Peyer's patch (tissue), 4 donors: ENCODE data around the gene PLXNA2. TPM values are rescaled to one million over a fixed set of nuclear protein-coding genes. Genes with fewer than 3 reads are reported as not detected.
A peak's percentile ranks its signal among the peaks of the same experiment; 100 is the strongest.

Source experiments
- DNase-seq, 3 donors: peaks; one replicate each; pipeline ENCODE4 v3.0.0-alpha.2; 2017 to 2019
- H3K27ac ChIP-seq, 4 donors: fragments of 200-600 bp; sonication (generic); one replicate each; pipeline ENCODE4 v1.5.1; 2016 to 2019
- H3K27me3 ChIP-seq, 2 donors: fragments of 200-600 bp; sonication (generic); one replicate each; pipeline ENCODE4 v1.5.1; 2019
- H3K36me3 ChIP-seq, 3 donors: fragments of 200-600 bp; sonication (generic); one replicate each; pipeline ENCODE4 v1.5.1; 2016 to 2019
- H3K4me1 ChIP-seq, 4 donors: fragments of 200-600 bp; sonication (generic); one replicate each; pipeline ENCODE4 v1.5.1; 2016 to 2019
- H3K4me3 ChIP-seq, 4 donors: fragments of 200-600 bp; sonication (generic); 1 replicate in 3 of 4; 2 replicates in 1 of 4; pipeline ENCODE4 v1.5.1; 2016 to 2019; ENCODE audit warnings: mild to moderate bottlenecking in 1 of 4
- H3K9me3 ChIP-seq, 4 donors: fragments of 200-600 bp; sonication (generic); one replicate each; pipeline ENCODE4 v1.5.1; 2016 to 2019; ENCODE audit warnings: mild to moderate bottlenecking in 1 of 4
- CTCF ChIP-seq, 6 experiments: fragments of 450-650 bp in 4 of 6; fragments of 200-600 bp in 2 of 6; sonication (generic) in 1 of 6; IDR thresholded peaks; one replicate each; pipeline ENCODE4 v1.5.1; 2017 to 2019; ENCODE audit warnings: antibody characterized with exemption in 6 of 6, mild to moderate bottlenecking in 3 of 6, moderate library complexity in 1 of 6
- POLR2A ChIP-seq, 2 donors: fragments of 450-650 bp; IDR thresholded peaks; one replicate each; pipeline ENCODE4 v1.5.1; 2017; ENCODE audit warnings: antibody characterized with exemption in 2 of 2, mild to moderate bottlenecking in 2 of 2, moderate library complexity in 2 of 2
- total RNA-seq, 4 donors: library from RNA; depleted of rRNA; stranded (reverse); fragments of >200 nt; gene quantifications; one replicate each; pipeline ENCODE4 v1.1.0, GENCODE V29; 2016

The PLXNA2 gene
- total RNA-seq, 4 donors from 2014 or later, result 51.5 to 70.2 (median 62.5) TPM

GRCh38 chr1:208149213-208149612 is 95.0 kb downstream of the PLXNA2 start:
- H3K4me3 ChIP-seq, result no peak overlapping the region
- no peaks in the 10 kb centered on the region for H3K36me3 ChIP-seq
- TF ChIP-seq POLR2A (IDR thresholded peaks at IDR 0.05), result no peak
- no peak for TF ChIP-seq CTCF (IDR thresholded peaks at IDR 0.05)
- peak overlapping the region in 1 of 4 donors; percentile 58 for H3K27ac ChIP-seq
- H3K4me1 ChIP-seq, result peaks cover 0 to 45% (median 5%) of the 10 kb centered on the region in 4 donors
- no peaks in the 10 kb centered on the region for H3K9me3 ChIP-seq
- no peak for DNase-seq
- no peaks in the 10 kb centered on the region for H3K27me3 ChIP-seq

- no peak overlapping the region for H3K27ac ChIP-seq
- TF ChIP-seq POLR2A (IDR thresholded peaks at IDR 0.05), result no peak
- TF ChIP-seq CTCF (IDR thresholded peaks at IDR 0.05), result no peak
- H3K36me3 ChIP-seq, result no peaks in the 10 kb centered on the region
- no peaks in the 10 kb centered on the region for H3K9me3 ChIP-seq
- no peaks in the 10 kb centered on the region for H3K27me3 ChIP-seq
- H3K4me3 ChIP-seq, result no peak overlapping the region
- peaks cover 0 to 37% (median 5%) of the 10 kb centered on the region in 4 donors for H3K4me1 ChIP-seq
- no peak for DNase-seq
Measured at GRCh38 chr1:208148380-208148779, 95.8 kb downstream of the PLXNA2 start.

- no peak overlapping the region for H3K27ac ChIP-seq
- no peak for DNase-seq
- no peak overlapping the region for H3K4me3 ChIP-seq
- peaks cover 0 to 8% (median 0%) of the 10 kb centered on the region in 3 donors for H3K36me3 ChIP-seq
- H3K27me3 ChIP-seq, result no peaks in the 10 kb centered on the region
- peaks cover 0 to 41% (median 5%) of the 10 kb centered on the region in 4 donors for H3K4me1 ChIP-seq
- H3K9me3 ChIP-seq, result no peaks in the 10 kb centered on the region
- TF ChIP-seq POLR2A (IDR thresholded peaks at IDR 0.05), result no peak
- TF ChIP-seq CTCF (IDR thresholded peaks at IDR 0.05), result no peak
Measured at GRCh38 chr1:208146650-208147049, 97.5 kb downstream of the PLXNA2 start.

- no peak for DNase-seq
- no peak overlapping the region for H3K27ac ChIP-seq
- peaks cover 0 to 26% (median 3%) of the 10 kb centered on the region in 4 donors for H3K4me1 ChIP-seq
- H3K9me3 ChIP-seq, result no peaks in the 10 kb centered on the region
- peaks cover 0 to 22% (median 0%) of the 10 kb centered on the region in 3 donors for H3K36me3 ChIP-seq
- H3K4me3 ChIP-seq, result no peak overlapping the region
- no peak for TF ChIP-seq POLR2A (IDR thresholded peaks at IDR 0.05)
- TF ChIP-seq CTCF (IDR thresholded peaks at IDR 0.05), result no peak
- H3K27me3 ChIP-seq, result no peaks in the 10 kb centered on the region
Measured at GRCh38 chr1:208145167-208145566, 99.0 kb downstream of the PLXNA2 start.

- no peak overlapping the region for H3K27ac ChIP-seq
- H3K36me3 ChIP-seq, result peaks cover 0 to 35% (median 0%) of the 10 kb centered on the region in 3 donors
- no peak overlapping the region for H3K4me3 ChIP-seq
- H3K9me3 ChIP-seq, result no peaks in the 10 kb centered on the region
- peaks cover 0 to 12% (median 0%) of the 10 kb centered on the region in 4 donors for H3K4me1 ChIP-seq
- DNase-seq, result no peak
- H3K27me3 ChIP-seq, result no peaks in the 10 kb centered on the region
- TF ChIP-seq POLR2A (IDR thresholded peaks at IDR 0.05) (no peak), CTCF (IDR thresholded peaks at IDR 0.05) (no peak)
Measured at GRCh38 chr1:208142590-208143382, 101.4 kb downstream of the PLXNA2 start.
